Smooth muscle cell (in vitro differentiated cells): ENCODE measurements around the gene INPP4A. TPM values are rescaled to one million over a fixed set of nuclear protein-coding genes. Genes with fewer than 3 reads are reported as not detected.

Experiments used
- DNase-seq: peaks from one replicate; lab custom pipeline; 2025; ENCODE audit not compliant: unreplicated experiment; lab: John Stamatoyannopoulos, UW
- H2AFZ ChIP-seq: fragments of 200-600 bp; sonication (generic); 2 replicates; pipeline ENCODE4 v1.6.0; 2016; ENCODE audit warnings: antibody characterized with exemption, low read depth, mild to moderate bottlenecking
- H3F3A ChIP-seq: fragments of 200-600 bp; sonication (generic); 2 replicates; pipeline ENCODE4 v1.6.0; 2017; ENCODE audit warnings: antibody characterized with exemption, low read depth
- H3K27ac ChIP-seq: fragments of 200-600 bp; sonication (generic); 2 replicates; pipeline ENCODE4 v1.5.1; 2016; ENCODE audit warnings: low read depth, mild to moderate bottlenecking
- H3K27me3 ChIP-seq: fragments of 200-600 bp; sonication (generic); 2 replicates; pipeline ENCODE4 v1.6.1; 2016; ENCODE audit warnings: low read depth, mild to moderate bottlenecking
- H3K36me3 ChIP-seq: fragments of 200-600 bp; sonication (generic); 2 replicates; pipeline ENCODE4 v1.5.1; 2016; ENCODE audit warnings: low read depth
- H3K4me1 ChIP-seq: fragments of 200-600 bp; sonication (generic); 2 replicates; pipeline ENCODE4 v1.5.1; 2016; ENCODE audit warnings: low read depth
- H3K4me2 ChIP-seq: fragments of 200-600 bp; sonication (generic); 2 replicates; pipeline ENCODE4 v1.6.0; 2016; ENCODE audit warnings: mild to moderate bottlenecking
- H3K4me3 ChIP-seq: fragments of 200-600 bp; sonication (generic); 2 replicates; pipeline ENCODE4 v1.5.1; 2016; ENCODE audit warnings: mild to moderate bottlenecking
- H3K79me2 ChIP-seq: fragments of 200-600 bp; sonication (generic); 2 replicates; pipeline ENCODE4 v1.6.0; 2016; ENCODE audit warnings: low read depth, mild to moderate bottlenecking
- H3K9ac ChIP-seq: fragments of 200-600 bp; sonication (generic); 2 replicates; pipeline ENCODE4 v1.6.0; 2016; ENCODE audit warnings: low read depth
- H3K9me3 ChIP-seq: fragments of 200-600 bp; sonication (generic); replicated peaks from 2 replicates; pipeline ENCODE4 v1.5.1; 2016; ENCODE audit warnings: low read depth
- H4K20me1 ChIP-seq: fragments of 200-600 bp; sonication (generic); 2 replicates; pipeline ENCODE4 v1.6.0; 2016; ENCODE audit warnings: low read depth
- WGBS: methylation state at CpG from one replicate; pipeline ENCODE4 v1.1.7; 2016; ENCODE audit warnings: low lambda C conversion rate; 5-methylcytosine and 5-hydroxymethylcytosine counted together
- polyA plus RNA-seq: library from polyadenylated mRNA; unstranded; fragments of >200 nt; fragmentation: Nextera tagmentation; extraction: Ambion mirVana; gene quantifications from 2 replicates; pipeline ENCODE4 v1.2.1, GENCODE V29; 2016
- total RNA-seq: library from RNA; depleted of rRNA; stranded (reverse); fragments of >200 nt; gene quantifications from 2 replicates; pipeline ENCODE4 v1.2.3, GENCODE V29; 2014
- TF ChIP-seq, protein P1 (sequence below): fragments of 200-600 bp; sonication (generic); IDR thresholded peaks from 2 replicates; pipeline ENCODE4 v1.5.1; 2017; ENCODE audit warnings: borderline replicate concordance, mild to moderate bottlenecking, antibody characterized with exemption; ENCODE audit not compliant: insufficient read depth, poor library complexity, severe bottlenecking

The INPP4A gene
- total and polyA plus RNA-seq, 2 experiments from 2014 or later = 10.1 to 17.3 TPM

DNA sequence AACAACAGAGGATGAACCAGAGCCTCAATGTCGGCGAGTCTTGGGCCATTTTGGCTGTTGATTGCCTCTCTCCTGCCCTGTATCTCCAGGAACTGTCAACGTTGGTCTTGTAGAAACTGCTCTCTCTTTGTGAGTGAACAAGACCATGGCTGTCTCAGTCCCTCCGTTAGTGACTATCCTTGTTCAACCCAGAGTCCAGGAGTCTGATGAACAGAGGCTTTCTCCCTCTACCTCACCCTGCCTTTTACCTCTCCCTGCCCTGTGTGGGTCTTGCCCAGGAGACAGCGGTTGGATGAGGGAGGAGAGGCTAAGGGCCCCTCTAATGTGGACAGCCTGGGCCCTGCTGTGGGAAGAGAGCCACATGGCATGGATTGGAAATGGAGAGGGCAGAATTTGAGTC, 32.8 kb downstream of the INPP4A start:
- no peak overlapping the region for H3K4me2 ChIP-seq
- WGBS = 96% methylated on average over 5 of the region's 5 CpGs

DNA sequence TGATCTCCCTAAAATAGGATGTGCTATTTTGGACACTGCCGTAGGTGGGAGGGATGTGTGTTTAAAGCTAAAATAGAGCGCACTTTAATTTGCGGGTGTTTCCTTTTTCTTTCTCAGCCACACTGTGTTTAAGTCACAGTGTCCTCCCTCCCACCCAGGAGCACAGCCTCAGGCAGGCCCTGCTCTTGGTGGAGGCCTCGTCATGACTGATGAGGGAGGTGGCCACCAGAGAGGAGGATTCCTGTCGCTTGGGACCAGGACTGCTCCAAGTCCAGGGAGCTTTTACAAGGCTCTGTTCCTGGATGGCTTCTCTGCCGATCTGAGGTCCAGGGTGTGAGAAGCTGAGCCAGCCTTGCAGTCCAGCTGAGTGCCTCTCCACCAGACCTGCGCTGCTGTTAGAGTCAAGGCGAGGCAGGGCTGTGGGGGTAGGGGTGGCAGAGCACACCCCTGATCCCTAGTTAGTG, 33.5 kb downstream of the INPP4A start:
- Histone ChIP-seq H3K4me3 (no peak overlapping the region), H2AFZ (no peak overlapping the region), H3K79me2 (peaks cover 19% of the 10 kb centered on the region), H3F3A (no peaks in the 10 kb centered on the region), H3K27ac (no peak overlapping the region), H4K20me1 (peaks cover 100% of the 10 kb centered on the region), H3K27me3 (no peaks in the 10 kb centered on the region), H3K9ac (no peak overlapping the region), H3K9me3 (no peaks in the 10 kb centered on the region), H3K36me3 (no peaks in the 10 kb centered on the region), H3K4me1 (peaks cover 3% of the 10 kb centered on the region), H3K4me2 (no peak overlapping the region)
- TF ChIP-seq, protein P1, sequence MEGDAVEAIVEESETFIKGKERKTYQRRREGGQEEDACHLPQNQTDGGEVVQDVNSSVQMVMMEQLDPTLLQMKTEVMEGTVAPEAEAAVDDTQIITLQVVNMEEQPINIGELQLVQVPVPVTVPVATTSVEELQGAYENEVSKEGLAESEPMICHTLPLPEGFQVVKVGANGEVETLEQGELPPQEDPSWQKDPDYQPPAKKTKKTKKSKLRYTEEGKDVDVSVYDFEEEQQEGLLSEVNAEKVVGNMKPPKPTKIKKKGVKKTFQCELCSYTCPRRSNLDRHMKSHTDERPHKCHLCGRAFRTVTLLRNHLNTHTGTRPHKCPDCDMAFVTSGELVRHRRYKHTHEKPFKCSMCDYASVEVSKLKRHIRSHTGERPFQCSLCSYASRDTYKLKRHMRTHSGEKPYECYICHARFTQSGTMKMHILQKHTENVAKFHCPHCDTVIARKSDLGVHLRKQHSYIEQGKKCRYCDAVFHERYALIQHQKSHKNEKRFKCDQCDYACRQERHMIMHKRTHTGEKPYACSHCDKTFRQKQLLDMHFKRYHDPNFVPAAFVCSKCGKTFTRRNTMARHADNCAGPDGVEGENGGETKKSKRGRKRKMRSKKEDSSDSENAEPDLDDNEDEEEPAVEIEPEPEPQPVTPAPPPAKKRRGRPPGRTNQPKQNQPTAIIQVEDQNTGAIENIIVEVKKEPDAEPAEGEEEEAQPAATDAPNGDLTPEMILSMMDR = no peak
- DNase-seq = no peak
- 69% methylated on average over 8 of the region's 8 CpGs for WGBS

More for the DNA sequence above, 32.8 kb downstream of the INPP4A start:
- H2AFZ ChIP-seq = no peak overlapping the region
- peaks cover 3% of the 10 kb centered on the region for H3K4me1 ChIP-seq
- H3K36me3 ChIP-seq = no peaks in the 10 kb centered on the region
- peaks cover 97% of the 10 kb centered on the region for H4K20me1 ChIP-seq
- H3K27me3 ChIP-seq = no peaks in the 10 kb centered on the region
- no peak overlapping the region for H3K9ac ChIP-seq
- no peak overlapping the region for H3K4me3 ChIP-seq
- no peak for DNase-seq
- H3K79me2 ChIP-seq = peaks cover 21% of the 10 kb centered on the region
- H3K27ac ChIP-seq = no peak overlapping the region
- no peaks in the 10 kb centered on the region for H3F3A ChIP-seq
- TF ChIP-seq, protein P1 = no peak
- no peaks in the 10 kb centered on the region for H3K9me3 ChIP-seq

DNA sequence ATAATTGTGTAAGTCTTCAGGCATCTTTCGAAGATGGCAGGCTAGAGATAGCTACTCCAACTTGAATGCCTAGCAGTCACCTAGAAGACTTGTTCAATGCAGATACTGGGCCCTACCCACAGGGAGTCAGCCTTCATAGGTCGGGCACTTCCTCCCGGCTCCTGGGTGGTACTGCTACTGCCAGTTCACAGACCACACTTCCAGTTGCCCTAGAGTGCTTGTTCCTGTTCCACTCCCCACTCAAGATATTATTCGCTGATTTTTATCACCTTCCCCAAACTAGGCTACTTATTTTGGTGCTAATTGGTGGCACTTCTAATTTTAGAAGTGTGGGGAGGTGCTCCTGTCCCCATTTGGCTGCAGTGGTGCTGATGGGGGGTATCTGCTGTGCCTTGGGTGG, 34.2 kb downstream of the INPP4A start:
- Histone ChIP-seq H3K4me1 (peaks cover 3% of the 10 kb centered on the region), H3K27me3 (no peaks in the 10 kb centered on the region), H3K4me2 (no peak overlapping the region), H4K20me1 (peaks cover 100% of the 10 kb centered on the region), H3K27ac (no peak overlapping the region), H3K79me2 (peaks cover 19% of the 10 kb centered on the region), H3F3A (no peaks in the 10 kb centered on the region), H3K9ac (no peak overlapping the region), H2AFZ (no peak overlapping the region), H3K4me3 (no peak overlapping the region), H3K9me3 (no peaks in the 10 kb centered on the region), H3K36me3 (no peaks in the 10 kb centered on the region)
- TF ChIP-seq, protein P1 = no peak
- DNase-seq = no peak
- WGBS = 97% methylated on average over 4 of the region's 4 CpGs

DNA sequence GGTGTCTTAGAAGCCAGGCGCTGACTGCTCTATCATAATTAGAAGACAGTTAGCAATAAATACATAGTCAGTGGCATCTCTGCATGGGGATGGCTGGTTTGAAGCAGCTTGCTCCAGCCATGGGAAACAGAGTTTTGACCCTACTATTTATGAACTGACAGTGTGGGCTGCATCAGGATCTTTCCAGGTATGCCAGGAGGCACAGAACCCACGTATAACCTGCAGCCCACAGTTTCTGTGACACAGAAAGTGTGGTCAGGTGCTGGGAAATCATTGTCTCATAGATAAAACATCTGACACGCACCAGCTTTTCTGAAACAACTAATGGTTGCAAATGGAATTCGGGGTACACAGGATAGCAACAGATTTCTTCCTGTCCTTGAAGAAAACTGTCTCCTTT, 34.7 kb downstream of the INPP4A start:
- no peak overlapping the region for H3K9ac ChIP-seq
- no peaks in the 10 kb centered on the region for H3K9me3 ChIP-seq
- no peak overlapping the region for H3K27ac ChIP-seq
- 88% methylated on average over 4 of the region's 4 CpGs for WGBS
- H2AFZ ChIP-seq = no peak overlapping the region
- H3K4me2 ChIP-seq = no peak overlapping the region
- no peak for DNase-seq
- H4K20me1 ChIP-seq = peaks cover 100% of the 10 kb centered on the region
- no peak overlapping the region for H3K4me3 ChIP-seq
- no peaks in the 10 kb centered on the region for H3K27me3 ChIP-seq
- H3K79me2 ChIP-seq = peaks cover 19% of the 10 kb centered on the region
- peaks cover 3% of the 10 kb centered on the region for H3K4me1 ChIP-seq
- TF ChIP-seq, protein P1 = no peak
- H3F3A ChIP-seq = no peaks in the 10 kb centered on the region
- H3K36me3 ChIP-seq = no peaks in the 10 kb centered on the region
